GM15510 (cell line): ENCODE results near the gene KCNC4.

Experiments used
- POLR2A ChIP-seq: IDR thresholded peaks from 3 replicates; pipeline ENCODE4 v1.6.1; 2011; ENCODE audit warnings: borderline replicate concordance; ENCODE audit not compliant: insufficient read length; ENCODE audit errors: extremely low read depth

Gene KCNC4

GRCh38 chr1:110209715-110210603 lies at the start of gene KCNC4:
Gene KCNC4, plus strand, starts transcription at chr1:110210314. Its CDS starts 1,186 bp downstream, at chr1:110211500.
- TF ChIP-seq POLR2A, result peak; percentile 39

DNA sequence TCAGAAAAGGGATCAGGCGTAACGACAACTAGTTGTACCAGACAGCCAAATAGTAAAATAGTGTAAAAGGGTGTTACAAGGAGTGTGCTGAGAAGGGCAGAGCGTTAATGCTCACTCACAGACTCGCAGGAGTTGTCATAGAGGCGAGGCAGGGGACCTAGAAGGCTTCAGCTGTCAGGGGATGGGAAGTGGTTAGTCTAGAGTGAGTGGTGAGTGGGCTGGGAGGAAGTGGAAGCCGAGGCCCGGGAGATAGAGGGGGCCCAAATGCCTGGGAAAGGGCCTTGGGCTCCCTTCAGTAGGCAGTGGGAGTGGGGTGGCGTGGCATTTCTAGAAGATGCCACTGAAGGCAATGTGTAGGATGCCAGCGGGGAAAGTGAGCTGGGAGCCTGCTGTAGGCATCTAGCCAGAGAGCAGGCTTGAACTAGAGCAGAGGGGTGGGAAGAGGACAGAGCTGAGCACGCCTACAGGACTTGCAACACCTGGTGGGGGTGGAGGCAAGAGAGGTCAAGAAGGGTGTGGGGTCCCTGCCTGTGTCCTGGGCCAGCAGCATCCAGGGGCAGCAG lies 49.5 kb upstream of the KCNC4 start:
- no peak for TF ChIP-seq POLR2A

DNA sequence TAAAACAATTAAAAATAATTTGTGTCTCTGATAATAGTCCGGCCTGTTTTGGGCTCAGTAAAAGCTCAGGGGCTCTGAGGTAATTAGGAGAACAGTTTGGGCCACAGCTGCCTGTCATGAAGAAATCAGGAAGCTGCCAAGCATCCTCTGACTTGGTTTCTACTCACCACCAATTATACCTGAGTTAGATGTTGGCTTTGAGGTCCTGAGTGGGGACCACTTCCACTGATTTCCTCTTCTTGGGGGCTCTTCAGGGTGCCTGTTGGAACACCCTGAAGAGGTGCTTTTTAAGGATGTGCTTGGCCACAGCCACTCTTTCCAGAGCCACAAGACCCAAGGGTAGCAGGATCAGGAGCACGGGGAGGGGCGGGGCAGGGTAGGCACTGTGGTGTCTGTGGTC lies 48.9 kb upstream of the KCNC4 start:
- TF ChIP-seq POLR2A, result no peak

- TF ChIP-seq POLR2A, result no peak
Observed at GRCh38 chr1:110161849-110162248, 48.3 kb upstream of the KCNC4 start.

DNA sequence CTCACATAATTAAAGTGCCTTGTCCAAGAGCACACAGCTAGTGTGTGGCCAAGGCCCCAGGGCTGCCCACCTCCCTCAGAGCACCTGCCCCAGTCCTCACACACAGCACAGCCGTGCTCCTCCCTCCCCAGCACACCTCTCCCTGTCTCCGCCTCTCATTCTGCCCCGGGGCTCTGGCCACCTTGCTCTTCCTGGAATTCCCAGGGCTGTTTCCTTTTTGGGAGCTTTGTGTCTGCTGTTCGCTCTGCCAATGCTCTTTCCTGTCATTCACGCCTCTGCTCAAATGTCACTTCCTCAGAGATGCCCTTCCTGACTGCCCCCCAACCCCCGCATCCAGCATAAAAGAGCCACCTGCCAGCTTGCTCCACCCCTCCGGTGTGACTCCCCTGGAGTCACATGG lies 46.5 kb upstream of the KCNC4 start:
- TF ChIP-seq POLR2A, result no peak

- TF ChIP-seq POLR2A, result no peak
Observed at GRCh38 chr1:110164725-110165350, 45.3 kb upstream of the KCNC4 start.

DNA sequence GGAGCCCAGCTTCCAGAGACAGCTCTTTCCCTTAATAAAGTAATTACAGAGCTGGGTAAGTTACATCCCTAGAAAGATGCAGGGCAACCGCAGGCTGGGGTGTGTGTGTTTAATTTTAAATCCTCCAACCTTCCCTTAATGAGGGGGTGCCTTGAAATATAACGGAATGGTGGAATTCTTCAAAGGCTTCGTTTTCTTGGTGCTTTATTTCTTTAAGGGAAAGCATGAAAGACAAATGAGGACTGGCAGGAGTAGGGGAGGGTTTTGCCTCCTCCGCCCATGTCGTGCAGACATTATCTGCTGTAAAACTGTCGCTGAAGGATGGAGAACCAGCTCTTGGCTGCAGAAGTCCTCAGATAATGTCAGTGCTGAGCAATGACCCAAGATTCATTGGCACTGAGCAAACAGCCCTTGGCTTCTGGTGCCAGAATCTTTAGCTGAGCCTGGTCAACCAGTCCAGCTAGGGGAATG lies 44.3 kb upstream of the KCNC4 start:
- TF ChIP-seq POLR2A, result no peak

GRCh38 chr1:110166861-110167260 lies 43.3 kb upstream of the KCNC4 start:
- no peak for TF ChIP-seq POLR2A

- no peak for TF ChIP-seq POLR2A
Observed at GRCh38 chr1:110170766-110171733, 39.1 kb upstream of the KCNC4 start.

DNA sequence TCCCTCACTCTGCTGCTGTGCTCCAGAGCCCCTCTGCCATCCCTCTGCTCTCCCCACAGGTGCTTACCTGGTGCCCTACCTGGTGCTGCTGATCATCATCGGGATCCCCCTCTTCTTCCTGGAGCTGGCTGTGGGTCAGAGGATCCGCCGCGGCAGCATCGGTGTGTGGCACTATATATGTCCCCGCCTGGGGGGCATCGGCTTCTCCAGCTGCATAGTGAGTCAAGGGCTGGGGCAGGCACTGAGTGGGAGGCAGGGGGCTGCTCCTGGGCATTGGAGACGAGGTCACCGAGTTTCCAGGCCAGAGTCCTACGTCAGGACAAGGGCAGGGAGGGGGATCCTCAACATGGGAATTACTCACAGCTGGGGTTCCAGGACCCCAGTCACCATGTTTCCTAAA lies 38.1 kb upstream of the KCNC4 start:
- TF ChIP-seq POLR2A, result no peak

DNA sequence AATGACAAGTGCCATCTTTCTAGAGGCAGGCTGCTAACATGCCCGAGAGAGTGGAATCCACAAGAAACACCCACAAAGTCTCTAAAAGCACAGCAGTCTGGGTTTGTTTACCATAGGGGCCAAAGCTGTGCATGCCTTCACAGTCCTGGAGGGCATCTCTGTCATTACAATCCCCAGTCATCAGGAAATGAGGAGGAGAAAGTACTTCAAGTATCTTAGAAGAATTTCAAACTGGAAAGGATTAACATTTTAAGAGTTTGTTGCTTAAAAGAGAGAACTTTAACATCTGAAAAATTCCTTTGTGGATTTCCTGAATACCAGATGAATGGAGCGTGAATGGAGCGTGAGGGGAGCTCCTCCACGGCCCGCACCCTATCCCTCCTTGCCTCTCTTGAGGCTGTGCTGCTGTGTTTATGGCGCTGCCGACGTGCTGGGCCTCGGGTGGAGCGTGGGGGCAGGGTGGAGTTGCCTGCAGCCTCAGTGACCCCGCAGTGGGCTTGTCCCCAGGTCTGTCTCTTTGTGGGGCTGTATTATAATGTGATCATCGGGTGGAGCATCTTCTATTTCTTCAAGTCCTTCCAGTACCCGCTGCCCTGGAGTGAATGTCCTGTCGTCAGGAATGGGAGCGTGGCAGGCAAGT lies 36.5 kb upstream of the KCNC4 start:
- no peak for TF ChIP-seq POLR2A

- TF ChIP-seq POLR2A, result no peak
Observed at GRCh38 chr1:110174961-110175360, 35.2 kb upstream of the KCNC4 start.

GRCh38 chr1:110176299-110176956 lies 33.7 kb upstream of the KCNC4 start:
- TF ChIP-seq POLR2A, result no peak
